Measurements from ENCODE around the gene TPRKB.
"Not testable (repeated sequence)": the region's sequence is repeated elsewhere in the genome, so short reads cannot be mapped to it uniquely, and the experiment has no call there.

Gene TPRKB

DNA sequence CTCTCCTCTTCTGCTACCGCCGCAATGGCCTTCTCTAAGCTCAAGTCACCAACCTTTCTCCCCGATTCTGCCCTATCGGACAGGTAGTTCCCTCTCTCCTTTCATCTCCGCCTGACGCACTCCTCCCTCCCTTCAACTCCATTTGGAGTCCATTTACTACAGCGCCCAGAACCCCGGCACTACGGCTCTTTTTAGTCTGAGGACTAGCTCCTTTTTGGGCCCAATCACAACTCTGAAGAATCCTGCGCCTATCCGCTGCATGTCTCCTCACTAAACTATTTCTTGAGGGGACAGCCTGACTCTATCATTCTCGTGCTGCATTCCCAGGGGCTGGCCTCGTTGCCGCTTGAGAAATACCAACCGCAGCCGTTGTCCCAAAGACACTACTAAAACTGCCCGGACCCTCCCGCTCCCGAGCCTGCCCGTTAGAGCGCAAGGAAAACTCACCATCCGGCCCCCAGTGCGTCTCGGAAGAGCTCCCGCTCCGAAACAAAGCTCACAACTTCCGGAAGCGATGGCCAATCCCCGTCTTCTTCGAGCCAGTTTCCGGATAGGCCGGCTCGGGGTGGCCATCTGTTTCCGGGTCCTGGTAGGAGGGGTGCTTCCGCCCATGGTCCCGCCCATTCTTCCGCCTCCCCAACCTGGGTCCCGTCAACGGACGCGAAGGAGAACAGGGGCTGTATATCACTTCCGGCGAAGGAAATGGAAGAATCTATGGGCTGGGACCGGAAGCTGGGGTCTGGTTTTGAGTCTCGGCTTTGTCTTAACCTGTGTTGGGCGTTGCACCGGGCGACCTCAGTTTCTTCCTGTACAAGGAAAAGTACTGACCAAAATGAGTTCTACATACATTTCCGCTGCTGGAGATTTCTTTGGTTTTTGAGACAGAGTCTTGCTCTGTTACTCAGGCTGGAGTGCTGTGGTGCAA, at the start of gene TPRKB:
TSS of gene TPRKB (minus strand) at position 491 of the 925 bp plus-strand sequence. CDS start 2,776 bp downstream, outside the sequence.
- peak; percentile 93 to 94 for DNase-seq (ENCODE audit: low read depth in 2 of 2)

DNA sequence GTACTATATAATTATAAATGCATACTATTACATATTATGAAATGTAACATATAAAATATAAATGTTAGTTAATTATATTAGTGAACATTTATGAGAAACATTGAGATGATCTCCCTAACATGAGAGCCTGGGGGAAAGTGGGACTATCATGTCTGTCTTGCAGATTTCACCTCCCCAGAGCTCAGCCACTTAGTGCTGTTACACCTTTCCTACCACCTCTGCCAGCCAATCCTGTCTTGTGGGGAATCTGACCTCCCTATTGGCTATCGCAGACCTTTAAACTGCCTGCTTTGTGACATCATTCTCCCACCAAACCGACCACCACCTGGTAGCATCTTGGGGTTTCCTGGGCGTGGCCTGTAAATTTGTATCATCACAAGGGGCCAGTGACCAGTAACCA, 46.7 kb upstream of the TPRKB start, which contains the start of gene C2orf78:
TSS of gene C2orf78 (plus strand) at position 301 of the 400 bp plus-strand sequence. CDS start 127 bp downstream, outside the sequence.
- DNase-seq (ENCODE audit: low read depth in 2 of 2) = not testable (repeated sequence)

- DNase-seq (ENCODE audit: low read depth in 2 of 2) = not testable (repeated sequence)
Measured at GRCh38 chr2:73783402-73783801, 46.3 kb upstream of the TPRKB start.

DNA sequence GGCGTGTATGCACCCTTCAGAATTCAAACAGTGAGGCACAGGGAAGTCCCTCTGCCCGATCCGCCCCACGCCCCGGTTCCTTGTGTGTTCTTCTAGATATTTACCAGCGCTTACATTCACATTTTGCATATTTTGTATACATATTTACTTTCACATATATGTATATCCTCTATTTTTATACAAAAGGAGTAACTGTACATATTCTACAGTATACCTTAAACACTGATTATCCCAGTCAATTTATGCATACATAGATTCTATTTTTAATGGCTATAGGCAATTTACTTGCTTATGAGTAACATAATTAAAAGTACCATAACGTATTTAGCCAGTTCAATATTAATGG, 43.1 kb upstream of the TPRKB start:
- no peak for DNase-seq (ENCODE audit: low read depth in 2 of 2)

- peak; percentile 92 to 95 for DNase-seq (ENCODE audit: low read depth in 2 of 2)
Measured at GRCh38 chr2:73779467-73780236, 42.5 kb upstream of the TPRKB start, which contains the start of gene DUSP11. TSS of gene DUSP11 (minus strand) at chr2:73780103. CDS start at chr2:73779974, 129 bp downstream.

GRCh38 chr2:73778867-73779466, 41.8 kb upstream of the TPRKB start:
- not testable (repeated sequence) for DNase-seq (ENCODE audit: low read depth in 2 of 2)

GRCh38 chr2:73776869-73777519, 39.8 kb upstream of the TPRKB start:
- DNase-seq (ENCODE audit: low read depth in 2 of 2) = no peak

GRCh38 chr2:73776381-73776780, 39.2 kb upstream of the TPRKB start:
- no peak for DNase-seq (ENCODE audit: low read depth in 2 of 2)

- DNase-seq (ENCODE audit: low read depth in 2 of 2) = no peak
Measured at GRCh38 chr2:73772819-73773218, 35.7 kb upstream of the TPRKB start.

DNA sequence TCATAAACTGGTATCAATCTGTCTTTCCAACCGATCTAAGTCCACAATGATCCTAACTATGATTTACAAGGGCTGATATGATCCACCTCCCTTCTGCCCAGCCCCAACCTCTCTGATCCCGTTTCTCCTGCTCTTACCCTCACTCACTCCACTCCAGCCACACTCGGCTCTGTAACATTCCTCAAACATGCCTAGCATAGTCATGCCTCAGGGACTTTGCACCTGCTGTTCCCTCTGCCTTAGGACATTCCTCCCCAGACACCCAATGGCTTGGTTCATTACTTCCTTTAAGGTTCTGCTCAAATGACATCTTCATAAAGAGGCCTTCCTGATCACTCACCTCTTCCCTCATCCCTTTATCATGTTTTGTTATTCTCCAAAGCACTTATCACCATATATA, 33.6 kb upstream of the TPRKB start:
- no peak for DNase-seq (ENCODE audit: low read depth in 2 of 2)

DNA sequence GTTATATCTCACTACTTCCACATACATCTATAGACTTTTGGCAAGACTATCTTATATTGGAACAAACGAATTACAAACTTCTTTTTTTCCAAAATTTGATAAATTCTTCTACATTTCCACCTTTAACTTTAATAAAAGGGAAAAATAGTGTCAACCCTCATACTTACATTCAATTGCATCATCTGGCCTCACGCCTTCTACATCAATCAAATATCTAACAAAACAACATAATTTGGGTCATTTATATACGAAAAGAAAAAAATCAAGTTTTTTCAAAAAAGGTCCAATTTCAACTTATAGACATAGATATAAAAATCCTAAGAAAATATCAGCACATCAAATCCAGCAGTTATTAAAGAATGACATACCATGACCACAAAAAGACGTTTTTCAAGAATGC, 29.8 kb upstream of the TPRKB start:
- no peak for DNase-seq (ENCODE audit: low read depth in 2 of 2)

DNA sequence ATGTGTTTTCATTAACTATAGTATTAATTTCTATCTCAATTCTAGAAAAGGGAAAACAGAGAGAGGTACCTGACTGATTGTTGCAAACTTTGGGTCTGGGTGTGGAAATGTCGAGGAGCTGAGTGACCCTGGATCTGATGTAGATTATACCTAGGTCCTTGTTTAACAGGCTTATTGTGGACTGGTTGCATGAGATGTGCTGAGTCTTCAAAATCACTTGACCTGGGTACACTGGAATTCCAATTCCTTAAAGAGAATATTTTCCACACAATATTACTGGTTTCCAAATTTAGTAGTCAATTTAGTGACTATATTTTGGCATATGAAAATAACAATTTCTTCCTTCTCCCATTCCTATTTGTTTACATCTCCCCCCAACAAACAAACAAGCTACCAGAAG, 29.2 kb upstream of the TPRKB start:
- DNase-seq (ENCODE audit: low read depth in 2 of 2) = no peak

DNA sequence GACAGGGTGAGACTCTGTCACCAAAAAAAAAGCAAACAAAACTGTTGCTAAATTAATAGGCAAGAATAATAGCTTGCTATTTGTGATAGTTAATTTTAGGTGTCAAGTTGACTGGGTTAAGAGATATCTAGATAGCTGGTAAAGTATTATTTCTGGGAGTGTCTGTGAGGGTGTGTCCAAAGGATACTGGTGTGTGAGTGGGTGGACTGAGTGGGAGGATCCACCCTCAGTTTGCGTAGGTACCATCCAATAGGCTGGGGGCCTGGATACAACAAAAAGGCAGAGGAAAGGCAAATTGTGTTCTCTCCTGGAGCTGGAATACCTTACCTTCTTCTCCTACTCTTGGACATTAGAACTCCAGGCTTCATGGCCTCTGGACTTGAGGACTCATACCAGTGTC, 27.8 kb upstream of the TPRKB start:
- no peak for DNase-seq (ENCODE audit: low read depth in 2 of 2)

DNA sequence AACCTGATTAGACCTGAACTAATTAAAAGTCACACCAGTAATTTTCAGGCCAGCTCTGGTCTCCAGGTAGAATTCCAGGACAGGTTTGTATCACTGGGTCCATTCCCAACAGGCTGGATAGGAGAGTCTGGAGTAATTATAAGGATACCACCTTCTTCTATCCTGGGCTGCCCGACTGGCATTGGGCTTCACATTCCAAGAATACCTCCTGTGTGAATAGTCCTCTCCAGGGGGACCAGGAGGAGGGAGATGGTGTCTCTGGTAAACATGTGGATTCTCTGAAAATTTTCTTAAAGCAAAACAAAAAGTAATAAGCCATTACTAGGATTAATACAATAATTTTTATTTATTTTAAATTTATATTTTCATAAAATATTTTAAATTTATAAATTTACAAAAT, 25.4 kb upstream of the TPRKB start:
- DNase-seq (ENCODE audit: low read depth in 2 of 2) = no peak

GRCh38 chr2:73759904-73760303, 22.8 kb upstream of the TPRKB start:
- no peak for DNase-seq (ENCODE audit: low read depth in 2 of 2)

DNA sequence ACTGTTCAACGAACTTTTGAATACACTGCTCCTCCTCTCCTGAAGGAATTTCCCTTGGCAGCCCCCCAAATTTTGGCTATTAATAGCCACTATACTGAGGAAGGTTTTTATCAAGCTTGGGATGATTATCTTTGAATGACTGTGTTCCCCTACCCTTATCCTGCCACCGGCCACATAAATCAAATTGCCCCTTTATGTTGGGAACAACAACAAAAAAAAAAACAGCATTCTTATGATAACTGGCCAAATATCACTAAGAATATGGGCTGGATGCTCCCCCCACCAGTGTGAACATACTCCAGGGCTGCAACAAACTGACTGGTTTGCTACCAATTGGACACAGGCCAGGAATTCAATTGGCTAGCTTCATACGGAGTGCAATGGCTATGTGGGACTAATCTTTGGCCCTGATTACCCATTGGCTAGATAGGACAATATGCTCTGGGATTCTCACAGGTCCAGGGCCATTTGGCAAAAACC, 22.2 kb upstream of the TPRKB start:
- no peak for DNase-seq (ENCODE audit: low read depth in 2 of 2)

DNA sequence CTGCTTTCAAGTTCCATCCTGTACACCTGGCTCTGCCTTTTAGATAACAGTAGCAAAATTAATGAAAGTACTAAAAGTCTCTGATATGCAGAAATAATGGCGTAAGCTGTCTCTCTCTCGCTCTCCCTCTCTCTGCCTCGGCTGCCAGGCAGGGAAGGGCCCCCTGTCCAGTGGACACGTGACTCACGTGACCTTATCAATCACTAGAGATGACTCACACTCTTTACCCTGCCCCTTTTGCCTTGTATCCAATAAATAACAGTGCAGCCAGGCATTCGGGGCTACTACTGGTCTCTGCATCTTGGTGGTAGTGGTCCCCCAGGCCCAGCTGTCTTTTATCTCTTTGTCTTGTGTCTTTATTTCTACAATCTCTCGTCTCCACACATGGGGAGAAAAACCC, 17.2 kb upstream of the TPRKB start:
- DNase-seq (ENCODE audit: low read depth in 2 of 2) = not testable (repeated sequence)

DNA sequence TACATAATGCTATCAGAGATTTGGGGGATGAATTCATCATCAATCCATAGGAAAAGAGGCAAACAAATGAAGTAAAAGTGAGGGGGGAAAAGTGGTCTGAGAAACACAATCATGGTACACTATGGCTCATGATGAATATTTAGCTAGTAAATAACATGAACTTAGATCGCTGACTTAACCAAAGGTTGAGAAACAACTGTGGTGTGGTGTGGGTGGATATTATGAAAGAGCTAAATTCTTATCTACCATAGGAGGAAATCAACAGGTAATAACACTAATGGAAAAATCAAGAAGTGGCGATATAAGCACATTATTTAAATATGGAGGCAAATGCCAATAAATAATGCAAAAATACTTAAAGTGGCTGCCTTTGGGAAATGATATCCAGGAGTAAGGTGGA, 12.2 kb upstream of the TPRKB start:
- no peak for DNase-seq (ENCODE audit: low read depth in 2 of 2)

- no peak for DNase-seq (ENCODE audit: low read depth in 2 of 2)
Measured at GRCh38 chr2:73746877-73747208, 9.7 kb upstream of the TPRKB start.

DNA sequence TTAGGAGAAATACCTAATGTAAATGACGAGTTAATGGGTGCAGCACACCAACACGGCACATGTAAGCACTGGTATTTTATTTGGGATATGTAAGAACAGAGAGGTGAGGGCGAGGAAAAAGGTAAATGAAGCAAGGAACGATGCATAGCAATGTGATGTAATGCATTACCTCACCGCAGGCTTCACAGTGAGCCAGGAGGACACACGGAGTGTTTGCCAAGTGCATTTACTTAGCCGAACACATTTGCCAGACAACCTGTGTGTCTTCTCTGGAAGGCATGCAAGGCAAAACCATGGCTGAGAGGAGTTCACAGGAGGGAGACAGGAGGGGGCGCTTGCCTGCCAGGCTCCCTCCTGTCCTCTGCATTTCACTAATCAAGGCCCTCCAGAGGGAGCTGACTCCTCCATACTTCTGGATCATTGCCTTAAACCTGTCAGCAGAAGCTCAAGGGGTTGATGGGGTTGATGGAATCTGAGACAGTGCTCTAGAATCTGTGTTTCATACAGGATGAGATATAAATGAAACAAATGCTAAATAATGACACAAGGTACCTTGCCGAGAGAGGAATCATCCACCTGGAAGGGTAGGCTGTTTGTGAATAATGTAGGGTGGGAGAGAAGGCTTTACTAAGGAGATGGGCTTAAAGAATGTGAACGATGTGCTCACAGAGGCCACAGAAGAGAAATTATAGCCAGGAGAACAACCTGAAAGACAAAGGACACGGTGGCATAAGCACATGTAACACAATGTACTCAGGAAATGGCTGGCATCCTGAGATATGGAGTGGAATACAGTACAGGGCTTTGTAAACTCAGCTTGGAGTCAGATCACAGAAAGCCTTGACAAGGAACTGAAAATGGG, 9.1 kb upstream of the TPRKB start:
- DNase-seq (ENCODE audit: low read depth in 2 of 2) = no peak

DNA sequence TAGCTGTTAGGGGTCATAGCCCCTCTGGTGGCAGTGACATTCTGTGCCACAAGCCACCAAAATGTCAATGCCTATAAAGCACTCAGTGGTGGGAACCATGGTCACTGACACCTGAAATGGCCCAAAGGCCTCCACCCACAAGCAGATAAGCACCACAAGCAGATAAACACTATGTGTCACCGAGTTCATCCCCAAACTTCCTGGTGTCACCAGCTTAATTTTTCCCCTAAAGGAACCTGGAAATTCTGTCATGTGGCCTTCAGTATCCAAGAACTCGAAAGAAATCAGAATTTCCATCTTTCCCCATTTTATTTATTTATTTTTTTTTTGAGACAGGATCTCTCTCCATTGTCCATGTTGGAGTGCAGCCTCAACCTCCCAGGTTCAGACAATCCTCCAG, 3.6 kb upstream of the TPRKB start:
- DNase-seq (ENCODE audit: low read depth in 2 of 2) = no peak
